SK-N-SH treated with all-trans-retinoic acid at 6 μM for 48 hours (cell line): ENCODE data around the gene RGN.

Source experiments
- ARNTL ChIP-seq: fragments of 450-650 bp; formaldehyde crosslinking; IDR thresholded peaks from 2 replicates; pipeline ENCODE4 v1.5.0; 2020; ENCODE audit warnings: low read depth, mild to moderate bottlenecking, moderate library complexity, borderline replicate concordance
- BACH2 ChIP-seq: fragments of 250-450 bp; sonication (Bioruptor Pico); IDR thresholded peaks from 2 replicates; pipeline ENCODE4 v1.9.0; 2021; ENCODE audit warnings: mild to moderate bottlenecking, borderline replicate concordance
- ESRRG ChIP-seq: fragments of 250-450 bp; sonication (Bioruptor Pico); IDR thresholded peaks from 2 replicates; pipeline ENCODE4 v1.6.1; 2021; ENCODE audit warnings: mild to moderate bottlenecking
- GLIS3 ChIP-seq: fragments of 250-450 bp; sonication (Bioruptor Pico); IDR thresholded peaks from 2 replicates; pipeline ENCODE4 v1.5.0; 2020; ENCODE audit warnings: mild to moderate bottlenecking, moderate library complexity
- OSR1 ChIP-seq: fragments of 250-450 bp; sonication (Bioruptor Pico); IDR thresholded peaks from 2 replicates; pipeline ENCODE4 v1.8.0; 2022; ENCODE audit warnings: moderate library complexity, mild to moderate bottlenecking, inconsistent platforms
- PPARA ChIP-seq: fragments of 250-450 bp; sonication (Bioruptor Pico); IDR thresholded peaks from 2 replicates; pipeline ENCODE4 v1.5.0; 2020; ENCODE audit warnings: mild to moderate bottlenecking, borderline replicate concordance
- ZFP3 ChIP-seq: fragments of 250-450 bp; sonication (Bioruptor Pico); IDR thresholded peaks from 2 replicates; pipeline ENCODE4 v1.5.0; 2020; ENCODE audit warnings: mild to moderate bottlenecking, moderate library complexity
- ZFP30 ChIP-seq: fragments of 450-650 bp; formaldehyde crosslinking; IDR thresholded peaks from 2 replicates; pipeline ENCODE4 v1.5.0; 2022; ENCODE audit warnings: mild to moderate bottlenecking, moderate library complexity
- ZNF565 ChIP-seq: fragments of 450-650 bp; formaldehyde crosslinking; conservative IDR thresholded peaks from 2 replicates; pipeline ENCODE4 v1.5.0; 2020; ENCODE audit warnings: low read depth, mild to moderate bottlenecking, moderate library complexity
- ZNF8 ChIP-seq: fragments of 450-650 bp; formaldehyde crosslinking; IDR thresholded peaks from 2 replicates; pipeline ENCODE4 v1.5.0; 2020; ENCODE audit warnings: mild to moderate bottlenecking, moderate library complexity
- TF ChIP-seq, protein P1 (sequence below): fragments of 250-450 bp; sonication (Bioruptor Pico); IDR thresholded peaks from 2 replicates; pipeline ENCODE4 v1.8.0; 2020; ENCODE audit warnings: mild to moderate bottlenecking, moderate library complexity, borderline replicate concordance
- TF ChIP-seq, protein P2 (sequence below): fragments of 250-450 bp; sonication (Bioruptor Pico); IDR thresholded peaks from 2 replicates; pipeline ENCODE4 v1.5.1; 2020; ENCODE audit warnings: low read depth, mild to moderate bottlenecking, moderate library complexity
- TF ChIP-seq, protein P3 (sequence below): fragments of 250-450 bp; sonication (Bioruptor Pico); IDR thresholded peaks from 2 replicates; pipeline ENCODE4 v1.5.1; 2021; ENCODE audit warnings: mild to moderate bottlenecking, moderate library complexity
- TF ChIP-seq, protein P4 (sequence below): fragments of 250-450 bp; sonication (Bioruptor Pico); IDR thresholded peaks from 2 replicates; pipeline ENCODE4 v1.5.0; 2020; ENCODE audit warnings: mild to moderate bottlenecking, moderate library complexity

DNA sequence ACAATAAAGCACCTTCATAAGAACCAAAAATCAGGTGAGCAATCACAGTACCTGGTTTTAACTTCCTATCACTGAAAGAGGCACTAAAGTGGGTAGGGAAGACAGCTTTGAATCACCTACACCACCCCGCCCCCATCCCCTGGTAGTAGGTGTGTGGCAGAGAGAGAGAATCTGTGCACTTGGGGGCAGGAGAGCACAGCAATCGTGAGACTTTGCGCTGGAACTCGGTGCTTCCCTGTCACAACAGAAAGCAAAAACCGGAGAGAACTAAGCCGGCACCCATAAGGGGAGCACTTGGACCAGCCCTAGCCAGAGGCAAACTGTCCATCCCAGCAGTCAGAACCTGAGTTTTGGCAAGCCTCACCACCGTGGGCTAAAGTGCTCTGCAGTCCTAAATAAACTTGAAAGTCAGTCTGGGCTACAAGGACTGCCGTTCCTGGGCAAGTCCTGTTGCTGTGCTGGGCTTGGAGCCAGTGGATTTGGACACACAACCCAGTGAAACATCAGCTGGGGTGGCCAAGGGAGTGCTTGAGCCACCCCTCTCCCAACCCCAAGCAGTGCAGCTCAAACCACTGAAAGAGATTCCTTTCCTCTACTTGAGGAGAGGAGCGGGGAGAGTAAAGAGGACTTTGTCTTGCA lies 34.2 kb downstream of the RGN start:
- TF ChIP-seq GLIS3 (CRISPR knock-in tag) (no peak), ZFP30 (CRISPR knock-in tag) (no peak), ESRRG (CRISPR knock-in tag) (no peak), ZNF8 (CRISPR knock-in tag) (no peak), ZNF565 (no peak), BACH2 (no peak), PPARA (CRISPR knock-in tag) (no peak), OSR1 (no peak), ZFP3 (no peak), ARNTL (no peak)
- TF ChIP-seq, protein P1, sequence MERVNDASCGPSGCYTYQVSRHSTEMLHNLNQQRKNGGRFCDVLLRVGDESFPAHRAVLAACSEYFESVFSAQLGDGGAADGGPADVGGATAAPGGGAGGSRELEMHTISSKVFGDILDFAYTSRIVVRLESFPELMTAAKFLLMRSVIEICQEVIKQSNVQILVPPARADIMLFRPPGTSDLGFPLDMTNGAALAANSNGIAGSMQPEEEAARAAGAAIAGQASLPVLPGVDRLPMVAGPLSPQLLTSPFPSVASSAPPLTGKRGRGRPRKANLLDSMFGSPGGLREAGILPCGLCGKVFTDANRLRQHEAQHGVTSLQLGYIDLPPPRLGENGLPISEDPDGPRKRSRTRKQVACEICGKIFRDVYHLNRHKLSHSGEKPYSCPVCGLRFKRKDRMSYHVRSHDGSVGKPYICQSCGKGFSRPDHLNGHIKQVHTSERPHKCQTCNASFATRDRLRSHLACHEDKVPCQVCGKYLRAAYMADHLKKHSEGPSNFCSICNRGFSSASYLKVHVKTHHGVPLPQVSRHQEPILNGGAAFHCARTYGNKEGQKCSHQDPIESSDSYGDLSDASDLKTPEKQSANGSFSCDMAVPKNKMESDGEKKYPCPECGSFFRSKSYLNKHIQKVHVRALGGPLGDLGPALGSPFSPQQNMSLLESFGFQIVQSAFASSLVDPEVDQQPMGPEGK (CRISPR knock-in tag), result no peak
- TF ChIP-seq, protein P2, sequence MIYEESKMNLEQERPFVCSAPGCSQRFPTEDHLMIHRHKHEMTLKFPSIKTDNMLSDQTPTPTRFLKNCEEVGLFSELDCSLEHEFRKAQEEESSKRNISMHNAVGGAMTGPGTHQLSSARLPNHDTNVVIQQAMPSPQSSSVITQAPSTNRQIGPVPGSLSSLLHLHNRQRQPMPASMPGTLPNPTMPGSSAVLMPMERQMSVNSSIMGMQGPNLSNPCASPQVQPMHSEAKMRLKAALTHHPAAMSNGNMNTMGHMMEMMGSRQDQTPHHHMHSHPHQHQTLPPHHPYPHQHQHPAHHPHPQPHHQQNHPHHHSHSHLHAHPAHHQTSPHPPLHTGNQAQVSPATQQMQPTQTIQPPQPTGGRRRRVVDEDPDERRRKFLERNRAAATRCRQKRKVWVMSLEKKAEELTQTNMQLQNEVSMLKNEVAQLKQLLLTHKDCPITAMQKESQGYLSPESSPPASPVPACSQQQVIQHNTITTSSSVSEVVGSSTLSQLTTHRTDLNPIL (CRISPR knock-in tag), result no peak
- TF ChIP-seq, protein P3, sequence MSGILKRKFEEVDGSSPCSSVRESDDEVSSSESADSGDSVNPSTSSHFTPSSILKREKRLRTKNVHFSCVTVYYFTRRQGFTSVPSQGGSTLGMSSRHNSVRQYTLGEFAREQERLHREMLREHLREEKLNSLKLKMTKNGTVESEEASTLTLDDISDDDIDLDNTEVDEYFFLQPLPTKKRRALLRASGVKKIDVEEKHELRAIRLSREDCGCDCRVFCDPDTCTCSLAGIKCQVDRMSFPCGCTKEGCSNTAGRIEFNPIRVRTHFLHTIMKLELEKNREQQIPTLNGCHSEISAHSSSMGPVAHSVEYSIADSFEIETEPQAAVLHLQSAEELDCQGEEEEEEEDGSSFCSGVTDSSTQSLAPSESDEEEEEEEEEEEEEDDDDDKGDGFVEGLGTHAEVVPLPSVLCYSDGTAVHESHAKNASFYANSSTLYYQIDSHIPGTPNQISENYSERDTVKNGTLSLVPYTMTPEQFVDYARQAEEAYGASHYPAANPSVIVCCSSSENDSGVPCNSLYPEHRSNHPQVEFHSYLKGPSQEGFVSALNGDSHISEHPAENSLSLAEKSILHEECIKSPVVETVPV, result no peak
- TF ChIP-seq, protein P4, sequence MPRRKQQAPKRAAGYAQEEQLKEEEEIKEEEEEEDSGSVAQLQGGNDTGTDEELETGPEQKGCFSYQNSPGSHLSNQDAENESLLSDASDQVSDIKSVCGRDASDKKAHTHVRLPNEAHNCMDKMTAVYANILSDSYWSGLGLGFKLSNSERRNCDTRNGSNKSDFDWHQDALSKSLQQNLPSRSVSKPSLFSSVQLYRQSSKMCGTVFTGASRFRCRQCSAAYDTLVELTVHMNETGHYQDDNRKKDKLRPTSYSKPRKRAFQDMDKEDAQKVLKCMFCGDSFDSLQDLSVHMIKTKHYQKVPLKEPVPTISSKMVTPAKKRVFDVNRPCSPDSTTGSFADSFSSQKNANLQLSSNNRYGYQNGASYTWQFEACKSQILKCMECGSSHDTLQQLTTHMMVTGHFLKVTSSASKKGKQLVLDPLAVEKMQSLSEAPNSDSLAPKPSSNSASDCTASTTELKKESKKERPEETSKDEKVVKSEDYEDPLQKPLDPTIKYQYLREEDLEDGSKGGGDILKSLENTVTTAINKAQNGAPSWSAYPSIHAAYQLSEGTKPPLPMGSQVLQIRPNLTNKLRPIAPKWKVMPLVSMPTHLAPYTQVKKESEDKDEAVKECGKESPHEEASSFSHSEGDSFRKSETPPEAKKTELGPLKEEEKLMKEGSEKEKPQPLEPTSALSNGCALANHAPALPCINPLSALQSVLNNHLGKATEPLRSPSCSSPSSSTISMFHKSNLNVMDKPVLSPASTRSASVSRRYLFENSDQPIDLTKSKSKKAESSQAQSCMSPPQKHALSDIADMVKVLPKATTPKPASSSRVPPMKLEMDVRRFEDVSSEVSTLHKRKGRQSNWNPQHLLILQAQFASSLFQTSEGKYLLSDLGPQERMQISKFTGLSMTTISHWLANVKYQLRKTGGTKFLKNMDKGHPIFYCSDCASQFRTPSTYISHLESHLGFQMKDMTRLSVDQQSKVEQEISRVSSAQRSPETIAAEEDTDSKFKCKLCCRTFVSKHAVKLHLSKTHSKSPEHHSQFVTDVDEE (CRISPR knock-in tag), result no peak
